Activated T-cell treated with anti-CD3 and anti-CD28 coated beads, Interleukin-2, amount 50 U/mL, for 1 hour (primary cell): Measurements from ENCODE around the gene IGSF9B.

Experiments used
- DNase-seq: peaks from one replicate; pipeline ENCODE4 v3.0.0-alpha.2; 2020

IGSF9B gene

GRCh38 chr11:133982876-133983275 lies 26.1 kb upstream of the IGSF9B start:
- DNase-seq, result no peak

- no peak for DNase-seq
Observed at GRCh38 chr11:133982151-133982550, 25.4 kb upstream of the IGSF9B start.

- no peak for DNase-seq
Observed at GRCh38 chr11:133981156-133981555, 24.4 kb upstream of the IGSF9B start.

- no peak for DNase-seq
Observed at GRCh38 chr11:133980665-133981064, 23.9 kb upstream of the IGSF9B start.

- no peak for DNase-seq
Observed at GRCh38 chr11:133978794-133979193, 22.0 kb upstream of the IGSF9B start.

- no peak for DNase-seq
Observed at GRCh38 chr11:133977067-133977677, 20.4 kb upstream of the IGSF9B start.

- no peak for DNase-seq
Observed at GRCh38 chr11:133975488-133975849, 18.7 kb upstream of the IGSF9B start.

- no peak for DNase-seq
Observed at GRCh38 chr11:133974836-133975487, 18.2 kb upstream of the IGSF9B start.

GRCh38 chr11:133971881-133972280 lies 15.1 kb upstream of the IGSF9B start:
- DNase-seq, result no peak

GRCh38 chr11:133969112-133969511 lies 12.3 kb upstream of the IGSF9B start:
- no peak for DNase-seq

GRCh38 chr11:133968300-133968699 lies 11.5 kb upstream of the IGSF9B start:
- DNase-seq, result no peak

- no peak for DNase-seq
Observed at GRCh38 chr11:133967599-133968238, 11.0 kb upstream of the IGSF9B start.

GRCh38 chr11:133966921-133967598 lies 10.3 kb upstream of the IGSF9B start:
- peak; percentile 79 for DNase-seq

- no peak for DNase-seq
Observed at GRCh38 chr11:133966172-133966651, 9.4 kb upstream of the IGSF9B start.

- no peak for DNase-seq
Observed at GRCh38 chr11:133965031-133965601, 8.3 kb upstream of the IGSF9B start.

GRCh38 chr11:133964356-133964755 lies 7.6 kb upstream of the IGSF9B start:
- DNase-seq, result no peak

- no peak for DNase-seq
Observed at GRCh38 chr11:133961890-133962289, 5.1 kb upstream of the IGSF9B start.

- no peak for DNase-seq
Observed at GRCh38 chr11:133957900-133958299, 1.1 kb upstream of the IGSF9B start.

GRCh38 chr11:133955945-133956421 lies 785 bp downstream of the IGSF9B start:
- peak; percentile 35 for DNase-seq

- peak; percentile 60 for DNase-seq
Observed at GRCh38 chr11:133955081-133955891, 1.5 kb downstream of the IGSF9B start.

- DNase-seq, result no peak
Observed at GRCh38 chr11:133953999-133954398, 2.8 kb downstream of the IGSF9B start.

GRCh38 chr11:133953547-133953946 lies 3.2 kb downstream of the IGSF9B start:
- no peak for DNase-seq
